Keratinocyte (primary cell): Measurements from ENCODE around the gene TSSK1B. TPM values are rescaled to one million over a fixed set of nuclear protein-coding genes. Genes with fewer than 3 reads are reported as not detected.

ENCODE experiments used
- DNase-seq: peaks from one replicate; pipeline ENCODE4 v3.0.0-alpha.2; 2011; ENCODE audit warnings: low read depth, missing footprints, low spot score
- FAIRE-seq: peaks from 2 replicates; lab custom pipeline; 2011; peaks lifted over from hg19 to GRCh38; lab: Jason Lieb, UNC
- H2AFZ ChIP-seq: 2 replicates; pipeline ENCODE4 v1.6.0; 2012; ENCODE audit warnings: low read length, control low read depth, inconsistent platforms; ENCODE audit not compliant: control insufficient read depth
- H3K27ac ChIP-seq: 2 replicates; pipeline ENCODE4 v1.5.1; 2011; ENCODE audit warnings: low read length; ENCODE audit not compliant: control insufficient read depth, insufficient read depth
- H3K27me3 ChIP-seq: 3 replicates; pipeline ENCODE4 v1.6.0; 2011; ENCODE audit warnings: low read length; ENCODE audit not compliant: control insufficient read depth, insufficient read depth; ENCODE audit errors: extremely low read depth
- H3K36me3 ChIP-seq, 2 experiments: 2 replicates in 1 of 2; 3 replicates in 1 of 2; pipeline ENCODE4 v1.5.1; 2011; ENCODE audit warnings: low read length in 2 of 2, mild to moderate bottlenecking in 1 of 2; ENCODE audit not compliant: control insufficient read depth in 2 of 2, insufficient read depth in 2 of 2; ENCODE audit errors: extremely low read depth in 1 of 2
- H3K4me1 ChIP-seq: 3 replicates; pipeline ENCODE4 v1.5.1; 2011; ENCODE audit warnings: low read length; ENCODE audit not compliant: control insufficient read depth, insufficient read depth; ENCODE audit errors: extremely low read depth
- H3K4me2 ChIP-seq: 3 replicates; pipeline ENCODE4 v1.6.0; 2011; ENCODE audit warnings: low read depth, low read length; ENCODE audit not compliant: control insufficient read depth, insufficient read depth; ENCODE audit errors: extremely low read depth
- H3K4me3 ChIP-seq, 3 experiments: fragments of 200-600 bp in 1 of 3; sonication (generic) in 1 of 3; 2 replicates in 2 of 3; 3 replicates in 1 of 3; pipeline ENCODE4 v1.5.1; 2011 to 2016; ENCODE audit warnings: low read length in 3 of 3, mild to moderate bottlenecking in 3 of 3, control low read depth in 2 of 3, inconsistent platforms in 1 of 3, low read depth in 1 of 3, mixed read lengths in 1 of 3, mixed run types in 1 of 3, moderate library complexity in 1 of 3; ENCODE audit not compliant: control insufficient read depth in 2 of 3, insufficient read depth in 2 of 3; ENCODE audit errors: extremely low read depth in 1 of 3
- H3K79me2 ChIP-seq: 2 replicates; pipeline ENCODE4 v1.6.0; 2012; ENCODE audit warnings: low read length; ENCODE audit not compliant: control insufficient read depth, insufficient read depth
- H3K9ac ChIP-seq: 3 replicates; pipeline ENCODE4 v1.6.0; 2011; ENCODE audit warnings: low read length; ENCODE audit not compliant: control insufficient read depth, insufficient read depth; ENCODE audit errors: extremely low read depth
- H3K9me1 ChIP-seq: 3 replicates; pipeline ENCODE4 v1.6.0; 2011; ENCODE audit warnings: low read length; ENCODE audit not compliant: control insufficient read depth, insufficient read depth; ENCODE audit errors: extremely low read depth
- H3K9me3 ChIP-seq: 2 replicates; pipeline ENCODE4 v1.5.1; 2012; ENCODE audit warnings: low read depth, low read length; ENCODE audit not compliant: control insufficient read depth
- H4K20me1 ChIP-seq: 3 replicates; pipeline ENCODE4 v1.6.0; 2011; ENCODE audit warnings: low read length; ENCODE audit not compliant: control insufficient read depth, insufficient read depth; ENCODE audit errors: extremely low read depth
- EZH2 ChIP-seq: IDR thresholded peaks from one replicate; pipeline ENCODE4 v1.6.1; 2012; ENCODE audit warnings: inconsistent platforms, mild to moderate bottlenecking, low read length, moderate library complexity
- dilution Hi-C: fragments of 300-500 bp; cut with MboI; formaldehyde crosslinking; loops from one replicate; pipeline ENCODE4 v1.7.0; 2020; ENCODE audit warnings: low sequenced_read_pairs; ENCODE audit not compliant: extremely low pct_ligation_motif_present
- polyA plus RNA-seq, 5 experiments: library from polyadenylated mRNA; depleted of rRNA in 3 of 5; stranded (reverse) in 3 of 5; stranded (forward) in 1 of 5; unstranded in 1 of 5; fragments of >200 nt; gene quantifications; 1 replicate in 1 of 5; 2 replicates in 3 of 5; 3 replicates in 1 of 5; pipeline versions ENCODE4 v1.2.1 to v1.2.3, GENCODE V29; 2011 to 2012; ENCODE audit warnings: missing spikeins in 2 of 5, low read depth in 1 of 5, low replicate concordance in 1 of 5
- TF ChIP-seq, protein P1 (sequence below), 3 experiments: IDR thresholded peaks in 1 of 3; conservative IDR thresholded peaks in 1 of 3; optimal IDR thresholded peaks in 1 of 3; 2 replicates in 2 of 3; 3 replicates in 1 of 3; pipeline versions ENCODE3 to v1.5.1; 2011; ENCODE audit warnings: low read length in 3 of 3, mild to moderate bottlenecking in 3 of 3, moderate library complexity in 2 of 3, control low read depth in 1 of 3, inconsistent platforms in 1 of 3; ENCODE audit not compliant: insufficient read depth in 2 of 3; ENCODE audit errors: extremely low read depth in 1 of 3

The TSSK1B gene
- polyA plus RNA-seq, 1 donor (not counting 4 experiments of a cell fraction or from before 2014, with no cell fraction given) = 0.07 TPM

DNA sequence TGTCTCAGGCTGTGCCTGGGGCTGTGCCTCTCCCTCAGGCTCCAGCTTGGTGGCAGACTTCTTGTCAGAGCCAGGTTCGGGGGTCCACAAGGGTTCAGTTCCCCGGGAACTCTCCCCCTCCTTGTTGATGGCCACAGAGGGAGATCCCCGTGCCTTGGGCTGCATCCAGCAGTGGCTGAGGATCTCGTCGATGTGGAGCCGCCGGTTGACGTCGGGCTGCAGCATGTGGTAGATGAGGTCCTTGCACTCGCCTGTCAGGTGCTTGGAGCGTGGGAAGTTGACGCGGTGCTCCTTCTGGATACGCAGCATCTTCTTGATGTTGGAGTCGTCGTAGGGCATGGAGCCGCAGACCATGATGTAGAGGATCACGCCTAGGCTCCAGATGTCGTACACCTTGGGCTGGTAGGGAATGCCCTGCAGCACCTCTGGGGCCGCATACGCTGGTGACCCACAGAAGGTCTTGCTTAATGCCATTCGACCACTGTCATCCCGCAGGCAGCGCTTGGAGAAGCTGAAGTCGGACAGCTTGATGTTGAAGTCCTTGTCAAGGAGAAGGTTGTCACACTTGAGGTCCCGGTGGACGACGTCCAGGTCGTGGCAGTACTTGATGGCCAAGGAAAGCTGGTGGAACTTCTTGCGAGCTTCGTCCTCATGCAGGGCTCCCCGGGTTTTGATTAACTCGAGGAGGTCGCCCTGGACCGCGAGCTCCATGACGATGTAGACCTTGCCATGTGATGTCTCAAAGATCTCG is 752 bp downstream of the TSSK1B start:
- Histone ChIP-seq H4K20me1 (no peaks in the 10 kb centered on the region), H3K9ac (no peak overlapping the region), H3K27ac (no peak overlapping the region), H3K27me3 (no peaks in the 10 kb centered on the region), H3K4me3 (no peak overlapping the region), H3K79me2 (no peaks in the 10 kb centered on the region), H3K9me1 (no peaks in the 10 kb centered on the region), H3K4me1 (no peaks in the 10 kb centered on the region), H3K36me3 (peaks cover 0 to 5% of the 10 kb centered on the region in 2 experiments), H3K4me2 (no peak overlapping the region), H2AFZ (no peak overlapping the region), H3K9me3 (no peaks in the 10 kb centered on the region)
- FAIRE-seq = no peak
- TF ChIP-seq, protein P1, sequence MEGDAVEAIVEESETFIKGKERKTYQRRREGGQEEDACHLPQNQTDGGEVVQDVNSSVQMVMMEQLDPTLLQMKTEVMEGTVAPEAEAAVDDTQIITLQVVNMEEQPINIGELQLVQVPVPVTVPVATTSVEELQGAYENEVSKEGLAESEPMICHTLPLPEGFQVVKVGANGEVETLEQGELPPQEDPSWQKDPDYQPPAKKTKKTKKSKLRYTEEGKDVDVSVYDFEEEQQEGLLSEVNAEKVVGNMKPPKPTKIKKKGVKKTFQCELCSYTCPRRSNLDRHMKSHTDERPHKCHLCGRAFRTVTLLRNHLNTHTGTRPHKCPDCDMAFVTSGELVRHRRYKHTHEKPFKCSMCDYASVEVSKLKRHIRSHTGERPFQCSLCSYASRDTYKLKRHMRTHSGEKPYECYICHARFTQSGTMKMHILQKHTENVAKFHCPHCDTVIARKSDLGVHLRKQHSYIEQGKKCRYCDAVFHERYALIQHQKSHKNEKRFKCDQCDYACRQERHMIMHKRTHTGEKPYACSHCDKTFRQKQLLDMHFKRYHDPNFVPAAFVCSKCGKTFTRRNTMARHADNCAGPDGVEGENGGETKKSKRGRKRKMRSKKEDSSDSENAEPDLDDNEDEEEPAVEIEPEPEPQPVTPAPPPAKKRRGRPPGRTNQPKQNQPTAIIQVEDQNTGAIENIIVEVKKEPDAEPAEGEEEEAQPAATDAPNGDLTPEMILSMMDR (optimal IDR thresholded peaks at IDR 0.05 in 1 of 3, IDR thresholded peaks at IDR 0.05 in 1 of 3, conservative IDR thresholded peaks at IDR 0.05 in 1 of 3; ENCODE audit: extremely low read depth in 1 of 3, insufficient read depth in 2 of 3, low read length in 3 of 3) = no peak
- no peak for TF ChIP-seq EZH2
- dilution Hi-C loops = no loop called here
- no peak for DNase-seq

DNA sequence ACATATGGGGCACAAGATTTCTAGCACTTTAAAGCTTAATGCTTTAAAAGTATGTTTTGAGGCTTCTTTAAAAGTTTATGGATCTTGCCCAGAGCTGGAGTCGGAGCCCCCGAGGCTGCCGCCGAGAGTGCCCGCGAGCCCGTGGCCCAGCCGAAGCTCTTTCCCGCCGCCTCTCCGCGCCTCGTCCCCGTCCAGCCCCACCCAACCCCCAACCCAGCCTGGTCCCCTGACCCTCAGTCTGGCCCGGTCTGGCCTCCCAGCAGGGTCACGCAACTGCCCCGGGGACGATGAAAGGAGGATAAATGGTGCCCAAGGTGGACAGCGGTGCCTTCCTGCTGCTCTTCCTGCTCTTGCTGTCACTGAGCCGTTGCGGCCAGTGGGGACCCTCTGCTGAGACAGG is 1.7 kb downstream of the TSSK1B start:
- DNase-seq (no peak), FAIRE-seq (no peak)
- H3K9me3 ChIP-seq = no peaks in the 10 kb centered on the region
- no peaks in the 10 kb centered on the region for H3K9me1 ChIP-seq
- peaks cover 0 to 5% of the 10 kb centered on the region in 2 experiments for H3K36me3 ChIP-seq
- H3K4me3 ChIP-seq = no peak overlapping the region
- no peak overlapping the region for H2AFZ ChIP-seq
- no peaks in the 10 kb centered on the region for H4K20me1 ChIP-seq
- peaks cover 8% of the 10 kb centered on the region for H3K4me1 ChIP-seq
- H3K79me2 ChIP-seq = no peaks in the 10 kb centered on the region
- dilution Hi-C loops = no loop called here
- no peak overlapping the region for H3K9ac ChIP-seq
- no peak overlapping the region for H3K4me2 ChIP-seq
- no peak overlapping the region for H3K27ac ChIP-seq
- H3K27me3 ChIP-seq = no peaks in the 10 kb centered on the region
- TF ChIP-seq, protein P1 (optimal IDR thresholded peaks at IDR 0.05 in 1 of 3, IDR thresholded peaks at IDR 0.05 in 1 of 3, conservative IDR thresholded peaks at IDR 0.05 in 1 of 3; ENCODE audit: extremely low read depth in 1 of 3, insufficient read depth in 2 of 3, low read length in 3 of 3) = no peak
- TF ChIP-seq EZH2 = no peak
